Activated CD4-positive, alpha-beta memory T cell treated with anti-CD3 and anti-CD28 coated beads for 36 hours (primary cell): ENCODE data around the gene ANKRD66. TPM values are rescaled to one million over a fixed set of nuclear protein-coding genes. Genes with fewer than 3 reads are reported as not detected.

Source experiments
- CTCF ChIA-PET: fragments of 350-600 bp; sonication (Branson Sonifier 250); formaldehyde crosslinking; loops from one replicate; lab custom pipeline; 2021; ENCODE audit warnings: antibody characterized with exemption, inconsistent platforms; lab: Charles Lee
- POLR2A ChIA-PET: fragments of 350-600 bp; sonication (Branson Sonifier 250); formaldehyde crosslinking; loops from one replicate; lab custom pipeline; 2021; ENCODE audit warnings: antibody characterized with exemption; lab: Charles Lee
- DNase-seq: peaks from one replicate; pipeline ENCODE4 v3.0.0-alpha.2; 2020
- H3K27ac Mint-ChIP-seq: one replicate; pipeline ENCODE4 v1.8.0; 2021; ENCODE audit warnings: mixed read lengths
- H3K27me3 Mint-ChIP-seq: one replicate; pipeline ENCODE4 v1.8.0; 2021; ENCODE audit warnings: mixed read lengths
- H3K36me3 Mint-ChIP-seq: one replicate; pipeline ENCODE4 v1.8.0; 2021; ENCODE audit warnings: mixed read lengths
- H3K4me1 Mint-ChIP-seq: one replicate; pipeline ENCODE4 v1.8.0; 2021; ENCODE audit warnings: low read depth, mixed read lengths
- H3K4me3 Mint-ChIP-seq: one replicate; pipeline ENCODE4 v1.8.0; 2021; ENCODE audit warnings: mild to moderate bottlenecking, mixed read lengths
- H3K9me3 Mint-ChIP-seq: one replicate; pipeline ENCODE4 v1.8.0; 2021; ENCODE audit warnings: mixed read lengths
- intact Hi-C: fragments of 100-400 bp; cut with micrococcal nuclease; formaldehyde crosslinking; loops from one replicate; pipeline ENCODE4 v1.15.1; 2023
- total RNA-seq, 2 experiments: library from RNA; stranded (reverse); gene quantifications; one replicate each; pipeline ENCODE4 v1.2.3, GENCODE V29; 2021

The ANKRD66 gene
- not detected for total RNA-seq

DNA sequence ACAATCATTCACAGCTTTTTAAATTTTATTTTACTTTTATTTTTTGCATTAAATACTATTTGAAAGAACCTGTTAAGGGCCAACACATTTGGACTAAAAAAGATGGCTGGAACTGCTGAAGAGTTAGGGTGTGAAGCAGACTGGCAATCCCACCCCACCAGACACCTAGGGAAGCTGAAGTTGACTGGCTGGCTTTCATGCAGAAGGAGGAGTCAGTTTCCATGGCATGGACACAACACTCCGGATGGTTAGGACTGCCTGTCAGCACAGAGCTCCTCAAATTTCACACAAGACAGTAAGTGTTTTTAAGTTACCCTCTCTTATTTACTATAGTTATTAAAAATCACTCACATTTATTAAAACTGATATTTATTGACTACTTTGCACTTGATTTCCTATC, at the start of gene ANKRD66:
ANKRD66 (plus strand) TSS at position 238 of the 400 bp plus-strand sequence. CDS start 5,016 bp downstream, outside the sequence.
- Mint-ChIP-seq H3K27me3 (peaks cover 5% of the 10 kb centered on the region), H3K27ac (no peak within 1 kb of the TSS), H3K4me1 (no peaks in the 10 kb centered on the region), H3K4me3 (no peak within 1 kb of the TSS), H3K36me3 (no peaks in the 10 kb centered on the region), H3K9me3 (no peaks in the 10 kb centered on the region)
- intact Hi-C loops, result no loop called here
- no peak for DNase-seq
- ChIA-PET CTCF (no interaction called here), POLR2A (no interaction called here)

DNA sequence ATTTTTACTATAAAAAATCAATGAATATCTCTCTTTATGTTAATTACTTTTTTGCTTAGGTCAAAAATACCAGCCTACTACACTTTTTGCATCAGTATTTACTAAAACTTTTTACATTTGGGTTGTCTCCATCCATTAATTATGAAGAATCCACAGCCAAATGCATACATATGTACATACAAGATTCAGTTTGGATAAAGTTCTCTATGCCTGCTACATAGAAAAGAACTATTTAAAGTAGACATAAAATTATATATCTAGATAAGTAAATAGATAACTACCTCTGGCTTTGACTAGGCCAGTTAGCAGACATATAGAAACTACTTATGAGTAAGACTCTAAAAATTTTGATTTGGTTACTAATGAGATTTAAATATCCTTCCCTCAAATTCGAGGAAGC, 46.8 kb upstream of the ANKRD66 start:
- no peaks in the 10 kb centered on the region for H3K36me3 Mint-ChIP-seq
- no peaks in the 10 kb centered on the region for H3K9me3 Mint-ChIP-seq
- no peak overlapping the region for H3K4me3 Mint-ChIP-seq
- no peaks in the 10 kb centered on the region for H3K4me1 Mint-ChIP-seq
- ChIA-PET CTCF (no interaction called here), POLR2A (no interaction called here)
- intact Hi-C loops, result loop anchor here (10.0 kb wide), 1 partner anchor 345 kb away; the partner anchor contains the start of gene ADGRF1
- DNase-seq, result no peak
- H3K27me3 Mint-ChIP-seq, result peaks cover 25% of the 10 kb centered on the region
- H3K27ac Mint-ChIP-seq, result no peak overlapping the region

DNA sequence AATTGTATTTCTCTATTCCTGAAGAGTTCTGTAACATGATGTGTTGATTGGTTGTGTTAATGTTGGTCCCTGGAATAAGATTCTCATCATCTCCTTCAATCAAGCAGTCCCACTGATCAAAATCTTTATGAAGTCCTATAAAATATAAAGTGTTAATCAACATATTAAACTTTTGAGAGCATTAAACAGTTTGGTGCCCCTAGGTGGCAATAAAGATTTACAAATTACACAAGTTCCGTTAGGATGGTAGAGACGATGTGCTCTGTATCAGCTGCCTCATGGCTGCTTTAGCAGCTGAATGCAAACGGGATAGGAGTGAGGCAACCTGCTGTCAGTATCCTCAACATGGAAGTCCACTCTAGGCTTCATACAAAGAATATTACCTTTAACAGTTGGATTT, 42.2 kb upstream of the ANKRD66 start:
- H3K4me3 Mint-ChIP-seq, result no peak overlapping the region
- ChIA-PET CTCF (no interaction called here), POLR2A (no interaction called here)
- no peak for DNase-seq
- no peaks in the 10 kb centered on the region for H3K4me1 Mint-ChIP-seq
- H3K36me3 Mint-ChIP-seq, result no peaks in the 10 kb centered on the region
- intact Hi-C loops, result loop anchor here (2.0 to 10.0 kb wide), 2 partner anchors 76 to 340 kb away; partner anchors contain the start of gene ADGRF1
- no peaks in the 10 kb centered on the region for H3K9me3 Mint-ChIP-seq
- peaks cover 21% of the 10 kb centered on the region for H3K27me3 Mint-ChIP-seq
- no peak overlapping the region for H3K27ac Mint-ChIP-seq

DNA sequence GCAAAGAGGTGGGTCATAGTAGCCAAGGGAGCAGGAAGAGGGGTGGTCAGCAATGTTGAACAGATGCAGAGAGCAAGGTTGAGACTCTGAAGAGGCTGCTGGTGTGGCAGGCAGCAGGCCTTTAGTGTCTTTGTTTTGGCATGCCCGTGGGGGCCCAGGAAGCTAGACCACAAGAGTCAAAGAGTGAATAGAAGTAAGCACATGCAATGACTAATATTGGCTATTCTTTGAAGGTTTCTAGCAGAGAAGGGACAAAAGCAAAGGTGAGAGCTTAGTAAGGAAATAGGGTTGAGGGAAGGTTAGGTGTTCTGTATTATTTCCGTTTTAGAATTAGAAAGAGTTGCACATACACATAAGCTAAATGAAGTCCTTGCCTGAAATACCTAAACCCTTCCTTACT, 40.3 kb upstream of the ANKRD66 start:
- Mint-ChIP-seq H3K27ac (no peak overlapping the region), H3K36me3 (no peaks in the 10 kb centered on the region), H3K9me3 (no peaks in the 10 kb centered on the region), H3K4me3 (no peak overlapping the region), H3K4me1 (no peaks in the 10 kb centered on the region), H3K27me3 (peaks cover 21% of the 10 kb centered on the region)
- POLR2A ChIA-PET, result no interaction called here
- intact Hi-C loops, result loop anchor here (10.0 kb wide), 1 partner anchor 338 kb away; the partner anchor contains the start of gene ADGRF1
- CTCF ChIA-PET, result no interaction called here
- DNase-seq, result no peak

DNA sequence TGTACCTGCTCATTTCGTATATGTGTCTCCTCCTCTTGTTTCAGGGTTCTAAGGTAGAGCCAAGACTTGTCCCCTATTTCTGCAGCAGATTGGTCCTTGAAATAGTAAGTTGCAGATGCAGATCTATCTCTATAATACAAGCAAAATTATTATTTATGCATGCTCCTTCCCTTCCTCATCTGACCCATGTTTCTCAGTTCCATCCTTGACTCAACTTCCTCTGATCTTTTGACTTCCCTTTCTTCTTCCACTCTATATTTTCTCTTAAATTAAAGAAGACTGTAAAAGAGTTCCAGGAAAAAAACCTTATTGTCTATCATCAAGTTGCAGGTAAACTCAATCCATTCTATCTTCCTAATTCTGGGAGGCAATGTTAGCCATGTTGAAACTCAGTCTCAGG, 35.2 kb upstream of the ANKRD66 start:
- no peaks in the 10 kb centered on the region for H3K4me1 Mint-ChIP-seq
- POLR2A ChIA-PET, result no interaction called here

DNA sequence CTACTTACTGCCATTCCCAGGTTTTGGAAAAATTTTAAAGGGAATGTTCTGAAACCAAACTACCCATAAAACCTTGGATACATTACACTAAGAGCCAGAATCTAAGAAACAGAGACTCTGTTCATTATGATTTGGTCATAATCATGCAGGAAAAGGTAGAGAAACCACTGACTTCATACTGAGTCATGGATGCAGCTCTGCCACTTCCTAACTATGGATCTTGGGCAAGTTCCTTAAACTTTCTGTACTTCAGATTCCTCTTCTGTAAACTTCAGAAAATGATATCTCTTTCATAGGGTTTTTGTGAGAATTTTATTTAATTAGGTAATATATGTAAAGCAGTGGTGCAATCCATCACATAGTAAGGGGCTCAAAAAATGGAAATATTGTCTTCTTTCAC, 31.6 kb upstream of the ANKRD66 start:
- intact Hi-C loops, result no loop called here
- Mint-ChIP-seq H3K9me3 (no peaks in the 10 kb centered on the region), H3K36me3 (no peaks in the 10 kb centered on the region), H3K4me1 (no peaks in the 10 kb centered on the region), H3K27ac (no peak overlapping the region), H3K4me3 (no peak overlapping the region), H3K27me3 (peaks cover 19% of the 10 kb centered on the region)
- DNase-seq, result no peak
- ChIA-PET POLR2A (no interaction called here), CTCF (no interaction called here)

More for the DNA sequence above, 35.2 kb upstream of the ANKRD66 start:
- Mint-ChIP-seq H3K9me3 (no peaks in the 10 kb centered on the region), H3K36me3 (no peaks in the 10 kb centered on the region), H3K27ac (no peak overlapping the region), H3K4me3 (no peak overlapping the region), H3K27me3 (peaks cover 5% of the 10 kb centered on the region)
- no peak for DNase-seq
- CTCF ChIA-PET, result no interaction called here
- intact Hi-C loops, result no loop called here

DNA sequence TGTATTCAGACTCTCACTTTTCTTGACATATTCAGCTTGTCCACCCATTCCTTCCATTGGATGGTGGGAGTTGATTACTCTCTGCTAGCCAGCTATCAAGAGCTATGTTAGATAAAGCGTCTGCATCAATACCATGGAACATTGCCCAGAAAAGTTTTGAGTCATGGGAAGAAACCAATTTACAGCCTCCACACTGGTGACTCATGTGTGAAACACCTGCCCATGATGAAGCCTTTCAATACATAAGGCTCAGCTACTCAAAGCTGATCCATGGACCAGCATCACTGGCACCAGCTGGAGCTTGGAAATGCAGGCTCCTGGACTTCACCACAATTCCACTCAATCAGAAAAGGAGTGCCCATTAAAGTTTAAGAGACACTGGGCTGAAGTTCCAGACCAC, 27.6 kb upstream of the ANKRD66 start:
- intact Hi-C loops, result no loop called here
- H3K9me3 Mint-ChIP-seq, result no peaks in the 10 kb centered on the region
- peaks cover 25% of the 10 kb centered on the region for H3K27me3 Mint-ChIP-seq
- ChIA-PET CTCF (no interaction called here), POLR2A (no interaction called here)
- DNase-seq, result no peak
- no peak overlapping the region for H3K4me3 Mint-ChIP-seq
- no peak overlapping the region for H3K27ac Mint-ChIP-seq
- no peaks in the 10 kb centered on the region for H3K4me1 Mint-ChIP-seq
- H3K36me3 Mint-ChIP-seq, result no peaks in the 10 kb centered on the region

DNA sequence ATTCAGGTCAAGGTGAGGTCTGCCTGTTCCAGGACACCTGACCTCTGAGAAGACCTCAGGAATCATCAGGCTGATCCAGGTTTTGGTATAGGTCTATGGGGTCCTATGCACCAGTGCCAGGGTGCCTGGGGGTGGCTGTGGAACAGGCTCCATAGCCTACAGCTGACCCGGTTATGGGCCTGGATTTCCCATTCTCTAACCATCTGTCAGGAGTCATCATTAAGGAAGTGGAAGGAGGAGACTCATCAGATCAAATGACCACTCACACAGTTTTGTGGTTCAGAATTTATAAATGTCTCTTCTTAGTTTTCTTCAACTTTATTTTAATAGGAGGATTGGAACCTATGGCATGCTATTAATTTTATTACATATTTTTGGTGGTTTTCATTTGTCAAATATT, 26.3 kb upstream of the ANKRD66 start:
- ChIA-PET POLR2A (no interaction called here), CTCF (no interaction called here)
- peaks cover 27% of the 10 kb centered on the region for H3K27me3 Mint-ChIP-seq
- no peaks in the 10 kb centered on the region for H3K9me3 Mint-ChIP-seq
- no peak overlapping the region for H3K4me3 Mint-ChIP-seq
- H3K4me1 Mint-ChIP-seq, result no peaks in the 10 kb centered on the region
- no peak for DNase-seq
- no peaks in the 10 kb centered on the region for H3K36me3 Mint-ChIP-seq
- no peak overlapping the region for H3K27ac Mint-ChIP-seq
- intact Hi-C loops, result no loop called here

DNA sequence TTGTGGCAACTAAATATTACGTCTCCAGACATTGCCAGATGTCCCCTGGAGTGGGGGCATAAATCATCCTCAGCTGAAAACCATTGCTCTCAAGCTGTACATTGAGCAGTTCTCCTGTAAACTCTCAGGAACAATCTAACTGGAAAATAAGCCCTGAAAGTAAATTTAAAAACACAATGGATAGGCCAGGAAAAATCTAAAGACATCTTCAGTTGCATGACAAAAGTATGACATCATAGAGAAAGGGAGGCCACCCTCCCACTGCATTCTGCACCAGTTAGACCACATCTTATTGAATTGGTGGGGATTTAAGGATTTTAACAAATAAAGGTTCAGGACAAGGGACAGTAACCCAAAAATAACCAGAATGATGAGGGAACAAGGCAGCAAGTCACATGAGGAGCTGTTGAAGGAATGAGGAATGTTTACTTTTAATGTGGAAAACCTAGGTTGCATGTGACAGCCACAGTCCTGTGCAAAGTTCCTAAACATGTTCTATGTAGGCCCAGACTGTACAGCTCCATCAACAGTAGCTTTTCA, 16.9 kb upstream of the ANKRD66 start:
- no peak for DNase-seq
- intact Hi-C loops, result no loop called here
- Mint-ChIP-seq H3K9me3 (no peaks in the 10 kb centered on the region), H3K27me3 (peaks cover 39% of the 10 kb centered on the region), H3K27ac (no peak overlapping the region), H3K4me1 (peaks cover 3% of the 10 kb centered on the region), H3K36me3 (no peaks in the 10 kb centered on the region), H3K4me3 (no peak overlapping the region)
- CTCF ChIA-PET, result no interaction called here
- POLR2A ChIA-PET, result no interaction called here

DNA sequence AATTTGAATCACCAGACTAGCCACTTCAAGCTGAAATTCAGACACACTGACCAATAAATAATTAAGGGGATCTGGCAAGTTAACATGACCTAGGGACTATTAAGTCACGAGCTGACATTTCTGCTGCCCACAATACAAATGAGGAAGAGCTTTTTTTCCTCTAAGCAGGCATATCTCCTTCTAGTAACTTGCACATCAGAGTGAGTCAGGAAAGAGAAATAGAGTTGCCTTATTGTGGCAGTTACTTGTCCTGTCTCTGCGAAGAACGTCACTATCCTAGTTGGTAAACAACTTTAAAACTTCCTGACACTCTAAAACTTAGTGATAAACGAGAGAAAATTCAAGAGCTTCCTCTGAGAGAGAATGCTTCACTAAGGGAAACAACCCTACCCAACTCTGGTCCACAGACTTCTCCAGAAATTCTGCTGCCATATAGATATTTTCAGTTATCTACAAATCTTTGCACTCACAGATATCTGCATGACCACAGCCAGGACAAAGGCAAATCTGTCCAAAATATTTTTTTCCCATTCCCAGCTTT, 15.7 kb upstream of the ANKRD66 start:
- Mint-ChIP-seq H3K27ac (no peak overlapping the region), H3K9me3 (no peaks in the 10 kb centered on the region), H3K36me3 (no peaks in the 10 kb centered on the region), H3K4me3 (no peak overlapping the region), H3K27me3 (peaks cover 44% of the 10 kb centered on the region), H3K4me1 (peaks cover 7% of the 10 kb centered on the region)
- CTCF ChIA-PET, result interaction anchor here (0.8 kb wide), 1 partner anchor 321 kb away, joined by 3 read pairs; no protein-coding TSS in a partner anchor
- no peak for DNase-seq
- intact Hi-C loops, result no loop called here
- POLR2A ChIA-PET, result no interaction called here

DNA sequence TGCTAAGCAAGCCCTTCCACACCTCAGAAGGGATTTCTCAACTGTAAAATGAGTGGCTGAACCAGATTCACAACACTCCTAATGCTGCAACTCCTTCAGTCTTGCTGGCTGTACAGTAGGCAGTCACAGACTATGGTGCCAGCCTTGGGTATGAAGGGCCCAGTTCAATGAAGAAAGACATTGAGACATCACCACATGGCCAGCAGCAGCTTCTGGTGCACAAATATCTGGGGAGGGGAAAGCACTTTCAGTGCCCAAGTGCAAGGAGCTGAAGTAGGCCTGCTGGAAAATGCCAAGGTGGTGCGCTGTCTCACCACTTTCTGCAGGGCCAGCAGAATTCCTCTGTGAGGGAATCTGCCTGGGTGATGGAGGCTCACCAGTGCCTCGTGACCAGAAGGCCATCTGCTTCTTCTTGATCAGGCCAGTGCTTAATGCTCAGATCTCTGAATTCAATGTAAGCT, 13.4 kb upstream of the ANKRD66 start:
- ChIA-PET CTCF (interaction anchor here (0.7 kb wide), 1 partner anchor 221 kb away, joined by 3 read pairs; no protein-coding TSS in a partner anchor), POLR2A (no interaction called here)
- Mint-ChIP-seq H3K4me3 (no peak overlapping the region), H3K9me3 (no peaks in the 10 kb centered on the region), H3K4me1 (peaks cover 7% of the 10 kb centered on the region), H3K27me3 (peaks cover 53% of the 10 kb centered on the region), H3K27ac (no peak overlapping the region), H3K36me3 (no peaks in the 10 kb centered on the region)
- intact Hi-C loops, result no loop called here
- DNase-seq, result no peak

DNA sequence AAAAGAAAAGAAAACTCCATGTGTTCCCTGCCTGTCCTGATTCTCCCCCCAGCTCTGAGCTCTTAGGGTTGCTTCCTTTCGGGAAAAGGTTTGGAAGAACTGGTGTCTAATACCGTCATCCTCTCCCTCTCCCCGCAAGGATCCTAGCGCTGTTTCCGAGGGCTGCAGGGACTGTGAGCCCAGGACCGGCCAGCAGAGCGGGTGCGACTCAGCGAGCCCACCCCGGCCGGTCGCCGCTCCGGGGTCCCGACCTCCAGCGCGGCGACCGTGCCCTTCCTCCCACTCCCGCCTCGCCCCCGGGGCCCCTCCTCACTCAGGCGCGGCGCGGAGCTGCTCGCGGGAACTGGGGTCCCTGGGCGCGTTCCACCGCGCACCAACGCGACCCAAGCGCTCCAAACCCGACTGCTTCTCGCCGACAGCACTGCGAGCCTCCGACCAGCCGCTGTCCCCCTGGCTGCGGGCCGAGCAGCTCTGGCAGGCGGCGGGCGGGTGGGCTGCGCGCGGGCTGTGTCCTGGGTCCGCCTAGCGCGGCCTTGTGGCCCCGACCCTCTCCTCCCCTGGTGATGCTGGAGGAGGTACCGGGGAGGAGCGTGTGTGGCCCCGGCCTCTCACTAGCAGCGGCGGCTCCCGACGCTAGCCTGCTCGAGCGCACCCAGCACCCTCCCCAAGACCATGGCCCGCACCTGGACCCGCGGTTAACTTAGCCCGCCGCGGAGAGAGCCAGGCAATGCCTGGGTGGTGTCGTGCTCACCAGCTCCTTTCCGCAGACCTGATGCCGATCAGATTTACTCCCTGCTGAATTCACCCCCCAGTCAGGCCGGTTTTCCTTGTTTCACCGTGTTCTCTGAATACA, 11.6 kb upstream of the ANKRD66 start, which contains the start of gene PLA2G7:
PLA2G7 (minus strand) TSS at position 509 of the 853 bp plus-strand sequence. CDS start 12,484 bp downstream, outside the sequence.
- CTCF ChIA-PET, result no interaction called here
- POLR2A ChIA-PET, result no interaction called here
- Mint-ChIP-seq H3K36me3 (no peaks in the 10 kb centered on the region), H3K27me3 (peaks cover 47% of the 10 kb centered on the region), H3K27ac (no peak within 1 kb of the TSS), H3K4me3 (no peak within 1 kb of the TSS), H3K4me1 (peaks cover 7% of the 10 kb centered on the region), H3K9me3 (no peaks in the 10 kb centered on the region)
- no peak for DNase-seq
- intact Hi-C loops, result no loop called here
